ENCODE measurements around the gene PRCP.

The PRCP gene

DNA sequence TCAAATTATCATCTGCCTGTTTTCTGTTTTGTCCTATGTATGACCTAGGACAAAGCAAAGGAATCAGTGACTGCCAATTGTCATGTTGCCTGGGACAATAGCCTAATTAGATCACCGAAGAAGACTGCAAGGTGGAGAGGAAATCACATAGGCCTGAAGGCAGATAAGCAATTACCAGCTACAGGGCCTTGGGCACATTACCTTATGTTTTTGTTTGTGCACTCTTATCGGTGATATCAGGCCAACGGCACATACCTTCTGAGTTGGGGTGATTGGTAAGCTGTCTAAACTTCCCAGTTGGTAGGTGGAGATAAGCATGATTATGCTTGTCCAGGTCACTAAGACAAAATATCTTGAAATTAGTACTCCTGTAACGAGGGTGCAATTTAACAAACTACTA is 108.5 kb downstream of the PRCP start:
- Histone ChIP-seq H3K27me3 (ENCODE audit: low read length) (no peaks in the 10 kb centered on the region), H3K9me3 (ENCODE audit: insufficient read depth, low read length) (no peaks in the 10 kb centered on the region), H3K9ac (ENCODE audit: low read length) (no peak overlapping the region), H3K79me2 (ENCODE audit: insufficient read depth, low read length) (no peaks in the 10 kb centered on the region), H4K20me1 (ENCODE audit: low read depth, low read length) (no peaks in the 10 kb centered on the region), H3K36me3 (ENCODE audit: low read length) (no peaks in the 10 kb centered on the region), H3K4me2 (ENCODE audit: low read depth, low read length, poor library complexity, severe bottlenecking) (no peak overlapping the region), H3K9me2 (replicated peaks; ENCODE audit: insufficient read depth, low read length) (no peaks in the 10 kb centered on the region), H3K4me3 (ENCODE audit: insufficient read depth, low read length, poor library complexity, severe bottlenecking) (no peak overlapping the region), H3F3A (ENCODE audit: insufficient read depth) (no peaks in the 10 kb centered on the region), H2AFZ (ENCODE audit: low read depth, low read length, severe bottlenecking) (no peak overlapping the region), H3K27ac (ENCODE audit: low read depth, low read length) (no peak overlapping the region)
- TF ChIP-seq EZH2phosphoT487 (conservative IDR thresholded peaks at IDR 0.05; ENCODE audit: low read length): no peak
- TF ChIP-seq, protein P1, sequence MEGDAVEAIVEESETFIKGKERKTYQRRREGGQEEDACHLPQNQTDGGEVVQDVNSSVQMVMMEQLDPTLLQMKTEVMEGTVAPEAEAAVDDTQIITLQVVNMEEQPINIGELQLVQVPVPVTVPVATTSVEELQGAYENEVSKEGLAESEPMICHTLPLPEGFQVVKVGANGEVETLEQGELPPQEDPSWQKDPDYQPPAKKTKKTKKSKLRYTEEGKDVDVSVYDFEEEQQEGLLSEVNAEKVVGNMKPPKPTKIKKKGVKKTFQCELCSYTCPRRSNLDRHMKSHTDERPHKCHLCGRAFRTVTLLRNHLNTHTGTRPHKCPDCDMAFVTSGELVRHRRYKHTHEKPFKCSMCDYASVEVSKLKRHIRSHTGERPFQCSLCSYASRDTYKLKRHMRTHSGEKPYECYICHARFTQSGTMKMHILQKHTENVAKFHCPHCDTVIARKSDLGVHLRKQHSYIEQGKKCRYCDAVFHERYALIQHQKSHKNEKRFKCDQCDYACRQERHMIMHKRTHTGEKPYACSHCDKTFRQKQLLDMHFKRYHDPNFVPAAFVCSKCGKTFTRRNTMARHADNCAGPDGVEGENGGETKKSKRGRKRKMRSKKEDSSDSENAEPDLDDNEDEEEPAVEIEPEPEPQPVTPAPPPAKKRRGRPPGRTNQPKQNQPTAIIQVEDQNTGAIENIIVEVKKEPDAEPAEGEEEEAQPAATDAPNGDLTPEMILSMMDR (IDR thresholded peaks at IDR 0.05; ENCODE audit: insufficient read depth, low read length, poor library complexity, severe bottlenecking): no peak

DNA sequence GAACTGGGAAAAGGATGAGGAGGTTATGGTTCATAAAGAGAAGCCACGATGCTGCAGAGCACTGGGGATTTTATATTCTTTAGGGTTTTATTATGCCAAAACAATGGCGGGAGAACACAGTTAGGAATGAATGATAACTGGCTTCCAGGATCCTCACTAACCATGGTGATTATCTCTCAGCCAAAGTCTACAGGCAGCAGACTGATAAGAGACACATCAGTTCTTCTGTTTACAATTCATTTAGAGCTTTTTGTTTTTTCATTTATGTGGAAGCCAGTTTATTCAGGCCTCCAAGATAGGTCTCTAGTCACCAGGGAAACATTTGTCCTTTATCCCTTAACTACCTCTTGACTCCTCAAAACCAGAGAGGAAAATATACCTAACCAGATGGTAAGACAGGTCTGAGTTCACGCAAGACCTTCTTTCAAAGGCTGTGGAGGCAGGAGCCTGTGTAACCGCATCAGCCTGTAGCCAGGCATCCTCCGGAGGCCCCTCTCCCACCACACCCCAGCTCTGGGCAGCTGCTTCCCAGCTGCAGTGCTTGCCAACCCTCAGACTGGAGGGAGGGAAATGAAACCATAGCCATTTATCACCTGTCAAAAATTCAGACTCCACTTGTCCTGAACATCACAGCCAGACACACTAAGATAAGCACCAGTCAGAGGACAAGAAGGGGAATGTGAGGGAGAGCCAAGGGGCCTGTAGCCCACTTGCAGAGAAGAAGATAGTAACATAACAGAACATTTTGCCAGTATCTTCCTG is 109.3 kb downstream of the PRCP start:
- no peaks in the 10 kb centered on the region for H3K9me3 ChIP-seq (ENCODE audit: insufficient read depth, low read length)
- no peaks in the 10 kb centered on the region for H3K36me3 ChIP-seq (ENCODE audit: low read length)
- H2AFZ ChIP-seq (ENCODE audit: low read depth, low read length, severe bottlenecking): no peak overlapping the region
- H3K27me3 ChIP-seq (ENCODE audit: low read length): no peaks in the 10 kb centered on the region
- no peak overlapping the region for H3K9ac ChIP-seq (ENCODE audit: low read length)
- H3K4me2 ChIP-seq (ENCODE audit: low read depth, low read length, poor library complexity, severe bottlenecking): no peak overlapping the region
- H4K20me1 ChIP-seq (ENCODE audit: low read depth, low read length): no peaks in the 10 kb centered on the region
- TF ChIP-seq, protein P1 (IDR thresholded peaks at IDR 0.05; ENCODE audit: insufficient read depth, low read length, poor library complexity, severe bottlenecking): no peak
- no peak for TF ChIP-seq EZH2phosphoT487 (conservative IDR thresholded peaks at IDR 0.05; ENCODE audit: low read length)
- no peaks in the 10 kb centered on the region for H3K79me2 ChIP-seq (ENCODE audit: insufficient read depth, low read length)
- H3K27ac ChIP-seq (ENCODE audit: low read depth, low read length): no peak overlapping the region
- H3F3A ChIP-seq (ENCODE audit: insufficient read depth): no peaks in the 10 kb centered on the region
- no peaks in the 10 kb centered on the region for H3K9me2 ChIP-seq (replicated peaks; ENCODE audit: insufficient read depth, low read length)
- no peak overlapping the region for H3K4me3 ChIP-seq (ENCODE audit: insufficient read depth, low read length, poor library complexity, severe bottlenecking)

DNA sequence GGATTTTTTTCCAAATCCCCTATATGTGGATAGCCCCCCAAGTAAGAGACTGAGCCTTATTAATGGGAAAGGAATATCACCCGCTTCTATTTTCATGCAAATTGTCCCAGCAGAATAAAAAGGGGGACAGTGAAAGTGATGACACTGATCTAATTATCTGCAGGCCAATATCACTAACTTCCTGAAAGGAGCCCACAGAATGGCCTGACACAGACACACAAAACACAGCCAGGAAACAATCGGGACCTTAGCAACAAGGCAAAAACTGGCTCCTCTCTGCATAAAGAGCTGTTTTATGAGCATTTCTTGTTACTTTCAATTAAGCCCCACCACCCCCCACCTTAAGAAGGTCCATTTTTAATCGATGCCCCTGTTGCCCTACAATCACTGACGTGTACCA is 112.2 kb downstream of the PRCP start:
- H4K20me1 ChIP-seq (ENCODE audit: low read depth, low read length): no peaks in the 10 kb centered on the region
- no peaks in the 10 kb centered on the region for H3K79me2 ChIP-seq (ENCODE audit: insufficient read depth, low read length)
- no peak overlapping the region for H3K4me3 ChIP-seq (ENCODE audit: insufficient read depth, low read length, poor library complexity, severe bottlenecking)
- H3K4me2 ChIP-seq (ENCODE audit: low read depth, low read length, poor library complexity, severe bottlenecking): no peak overlapping the region
- H2AFZ ChIP-seq (ENCODE audit: low read depth, low read length, severe bottlenecking): no peak overlapping the region
- no peak overlapping the region for H3K9ac ChIP-seq (ENCODE audit: low read length)
- no peaks in the 10 kb centered on the region for H3K9me2 ChIP-seq (replicated peaks; ENCODE audit: insufficient read depth, low read length)
- TF ChIP-seq, protein P1 (IDR thresholded peaks at IDR 0.05; ENCODE audit: insufficient read depth, low read length, poor library complexity, severe bottlenecking): no peak
- TF ChIP-seq EZH2phosphoT487 (conservative IDR thresholded peaks at IDR 0.05; ENCODE audit: low read length): no peak
- no peaks in the 10 kb centered on the region for H3K9me3 ChIP-seq (ENCODE audit: insufficient read depth, low read length)
- no peaks in the 10 kb centered on the region for H3K36me3 ChIP-seq (ENCODE audit: low read length)
- no peaks in the 10 kb centered on the region for H3F3A ChIP-seq (ENCODE audit: insufficient read depth)
- H3K27me3 ChIP-seq (ENCODE audit: low read length): no peaks in the 10 kb centered on the region
- H3K27ac ChIP-seq (ENCODE audit: low read depth, low read length): no peak overlapping the region
